ENCODE data around the gene FXYD7. TPM values are rescaled to one million over a fixed set of nuclear protein-coding genes. Genes with fewer than 3 reads are reported as not detected.

FXYD7 gene
- total and polyA plus RNA-seq, 9 of the 15 experiments (the other 6 are each of a cell fraction or from before 2014, with no cell fraction given), result 0.10 to 0.80 (median 0.31) TPM; not detected in 3

DNA sequence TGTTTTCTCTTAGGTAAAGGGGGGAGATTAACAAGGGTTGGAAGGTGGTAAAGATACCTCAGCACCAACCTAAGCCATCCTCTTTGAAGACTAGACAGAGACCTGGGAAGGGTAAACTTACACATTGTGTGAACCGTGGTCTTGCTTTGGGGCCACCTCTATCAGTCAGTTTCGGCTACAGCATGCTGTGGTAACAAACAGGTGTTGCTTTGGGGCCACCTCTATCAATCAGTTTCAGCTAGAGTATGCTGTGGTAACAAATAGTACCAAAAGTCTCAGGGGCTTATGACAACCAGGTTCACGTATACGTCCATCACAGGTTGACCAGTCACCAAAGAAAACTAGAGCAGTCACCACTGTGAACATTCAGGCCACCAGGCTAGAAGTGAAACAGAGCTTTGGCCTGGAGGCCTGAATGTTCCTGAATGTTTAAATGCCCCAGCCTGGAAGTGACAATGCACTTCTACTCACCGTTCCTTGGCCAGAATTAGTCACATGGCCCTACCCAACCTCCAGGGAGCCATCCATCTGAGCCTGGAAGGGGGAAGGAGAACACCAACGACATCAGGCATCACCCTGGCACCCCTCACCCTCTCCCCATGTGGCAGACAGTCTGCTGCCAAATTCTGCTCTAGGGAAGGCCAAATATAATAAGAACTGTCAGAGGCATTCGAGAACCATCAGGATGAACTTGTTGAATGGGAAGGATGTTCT lies 3.8 kb downstream of the FXYD7 start (continued):
- TF ChIP-seq, protein P1, sequence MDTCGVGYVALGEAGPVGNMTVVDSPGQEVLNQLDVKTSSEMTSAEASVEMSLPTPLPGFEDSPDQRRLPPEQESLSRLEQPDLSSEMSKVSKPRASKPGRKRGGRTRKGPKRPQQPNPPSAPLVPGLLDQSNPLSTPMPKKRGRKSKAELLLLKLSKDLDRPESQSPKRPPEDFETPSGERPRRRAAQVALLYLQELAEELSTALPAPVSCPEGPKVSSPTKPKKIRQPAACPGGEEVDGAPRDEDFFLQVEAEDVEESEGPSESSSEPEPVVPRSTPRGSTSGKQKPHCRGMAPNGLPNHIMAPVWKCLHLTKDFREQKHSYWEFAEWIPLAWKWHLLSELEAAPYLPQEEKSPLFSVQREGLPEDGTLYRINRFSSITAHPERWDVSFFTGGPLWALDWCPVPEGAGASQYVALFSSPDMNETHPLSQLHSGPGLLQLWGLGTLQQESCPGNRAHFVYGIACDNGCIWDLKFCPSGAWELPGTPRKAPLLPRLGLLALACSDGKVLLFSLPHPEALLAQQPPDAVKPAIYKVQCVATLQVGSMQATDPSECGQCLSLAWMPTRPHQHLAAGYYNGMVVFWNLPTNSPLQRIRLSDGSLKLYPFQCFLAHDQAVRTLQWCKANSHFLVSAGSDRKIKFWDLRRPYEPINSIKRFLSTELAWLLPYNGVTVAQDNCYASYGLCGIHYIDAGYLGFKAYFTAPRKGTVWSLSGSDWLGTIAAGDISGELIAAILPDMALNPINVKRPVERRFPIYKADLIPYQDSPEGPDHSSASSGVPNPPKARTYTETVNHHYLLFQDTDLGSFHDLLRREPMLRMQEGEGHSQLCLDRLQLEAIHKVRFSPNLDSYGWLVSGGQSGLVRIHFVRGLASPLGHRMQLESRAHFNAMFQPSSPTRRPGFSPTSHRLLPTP (IDR thresholded peaks at IDR 0.05; ENCODE audit: borderline replicate concordance, extremely low read depth, insufficient read length), result no peak
- TF ChIP-seq SRSF9 (IDR thresholded peaks at IDR 0.05; ENCODE audit: borderline replicate concordance, low read depth, low read length) (no peak), HNRNPK (IDR thresholded peaks at IDR 0.05; ENCODE audit: low read depth, low read length, poor library complexity, severe bottlenecking) (no peak), ZNF12 (CRISPR knock-in tag; IDR thresholded peaks at IDR 0.05) (peak; percentile 98), KDM2B (CRISPR knock-in tag; IDR thresholded peaks at IDR 0.05) (no peak)
- TF ChIP-seq, protein P2, sequence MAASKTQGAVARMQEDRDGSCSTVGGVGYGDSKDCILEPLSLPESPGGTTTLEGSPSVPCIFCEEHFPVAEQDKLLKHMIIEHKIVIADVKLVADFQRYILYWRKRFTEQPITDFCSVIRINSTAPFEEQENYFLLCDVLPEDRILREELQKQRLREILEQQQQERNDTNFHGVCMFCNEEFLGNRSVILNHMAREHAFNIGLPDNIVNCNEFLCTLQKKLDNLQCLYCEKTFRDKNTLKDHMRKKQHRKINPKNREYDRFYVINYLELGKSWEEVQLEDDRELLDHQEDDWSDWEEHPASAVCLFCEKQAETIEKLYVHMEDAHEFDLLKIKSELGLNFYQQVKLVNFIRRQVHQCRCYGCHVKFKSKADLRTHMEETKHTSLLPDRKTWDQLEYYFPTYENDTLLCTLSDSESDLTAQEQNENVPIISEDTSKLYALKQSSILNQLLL (CRISPR knock-in tag; IDR thresholded peaks at IDR 0.05; ENCODE audit: borderline replicate concordance), result no peak
- TF ChIP-seq, protein P3, sequence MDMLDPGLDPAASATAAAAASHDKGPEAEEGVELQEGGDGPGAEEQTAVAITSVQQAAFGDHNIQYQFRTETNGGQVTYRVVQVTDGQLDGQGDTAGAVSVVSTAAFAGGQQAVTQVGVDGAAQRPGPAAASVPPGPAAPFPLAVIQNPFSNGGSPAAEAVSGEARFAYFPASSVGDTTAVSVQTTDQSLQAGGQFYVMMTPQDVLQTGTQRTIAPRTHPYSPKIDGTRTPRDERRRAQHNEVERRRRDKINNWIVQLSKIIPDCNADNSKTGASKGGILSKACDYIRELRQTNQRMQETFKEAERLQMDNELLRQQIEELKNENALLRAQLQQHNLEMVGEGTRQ (CRISPR knock-in tag; IDR thresholded peaks at IDR 0.05), result peak; percentile 31
